ENCODE measurements around the gene DCC.

The DCC gene

DNA sequence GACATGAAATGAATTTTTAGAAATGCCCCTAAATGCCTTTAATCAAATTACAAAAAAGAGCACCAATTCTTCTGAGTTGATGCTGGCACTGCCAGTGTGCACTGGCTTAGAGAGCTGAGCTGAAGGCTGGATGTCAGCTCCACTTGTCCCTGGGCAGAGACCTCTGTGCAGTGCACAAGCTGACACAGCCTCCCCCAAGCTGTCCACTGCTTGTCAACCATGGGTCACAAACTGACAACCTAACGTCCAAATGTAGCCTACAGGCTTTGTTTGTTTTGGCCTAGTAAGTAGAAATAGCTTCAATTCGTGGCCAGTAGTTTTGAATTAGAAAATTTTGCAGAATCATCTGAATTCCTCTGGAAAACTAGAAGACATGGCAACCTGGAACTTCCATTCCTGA lies 605.6 kb downstream of the DCC start:
- DNase-seq, result no peak

DNA sequence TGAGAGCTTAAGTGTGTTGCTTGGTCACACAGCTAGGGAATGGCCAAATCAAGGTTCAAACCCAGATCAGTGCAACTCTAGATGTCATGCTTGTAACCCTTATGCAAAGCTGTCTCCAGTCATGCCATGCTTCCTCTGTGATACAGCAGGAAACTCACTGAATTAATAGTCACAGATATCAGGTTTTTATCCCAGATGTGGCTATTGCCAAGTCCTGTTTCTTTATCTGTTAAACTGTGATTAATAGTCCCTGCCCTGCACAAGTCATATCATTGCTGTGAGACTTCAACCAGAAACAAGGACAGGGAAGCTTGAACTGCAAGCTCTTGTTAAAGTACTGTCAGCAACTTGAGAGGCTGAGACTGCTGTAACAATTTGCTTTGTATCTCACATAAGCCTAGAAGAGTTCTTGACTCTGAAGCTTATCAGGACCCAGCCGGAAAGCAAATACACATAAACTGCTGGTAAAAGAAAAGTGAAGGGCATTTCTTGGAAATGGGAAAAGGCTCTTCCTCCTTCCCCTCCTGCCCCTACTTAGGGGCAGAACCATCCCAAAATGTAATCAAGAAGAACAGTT lies 609.0 kb downstream of the DCC start:
- no peak for DNase-seq

DNA sequence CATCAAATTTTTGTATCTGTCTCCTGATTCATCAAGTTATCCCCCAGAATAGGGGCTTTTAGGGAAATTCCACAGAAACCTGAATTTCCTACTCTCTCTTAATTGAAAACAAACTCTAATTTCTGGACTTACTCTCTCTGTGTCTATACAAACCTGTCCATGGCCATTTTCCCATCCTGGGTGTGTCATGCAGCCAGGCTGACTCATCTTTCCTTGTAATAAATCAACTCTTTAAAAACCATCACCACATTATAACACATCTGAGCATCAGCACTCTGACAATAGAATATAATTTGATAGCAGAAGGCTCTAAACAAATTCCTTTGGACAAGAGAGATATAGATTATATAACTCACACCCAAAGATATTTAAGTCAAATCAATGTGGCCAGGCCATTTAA lies 610.2 kb downstream of the DCC start:
- no peak for DNase-seq

DNA sequence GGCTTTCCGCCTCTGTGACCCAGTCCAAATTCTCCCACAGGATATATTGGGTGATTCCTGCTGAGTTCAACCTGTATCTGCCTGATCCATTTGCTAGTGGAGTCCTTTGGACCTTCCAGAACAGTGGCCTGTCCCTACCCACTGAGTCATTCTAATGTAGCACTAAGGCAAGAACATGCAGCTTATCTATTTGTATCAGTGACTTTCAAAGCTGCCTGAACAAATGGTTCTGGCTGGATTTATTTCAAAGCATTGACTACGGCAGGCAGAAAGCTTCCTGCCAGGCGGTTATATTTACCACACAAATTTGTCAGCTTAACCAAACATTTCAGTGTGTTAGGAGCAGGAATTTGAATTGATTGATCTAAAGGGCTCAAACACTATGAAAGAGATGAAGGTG lies 613.4 kb downstream of the DCC start:
- no peak for DNase-seq

DNA sequence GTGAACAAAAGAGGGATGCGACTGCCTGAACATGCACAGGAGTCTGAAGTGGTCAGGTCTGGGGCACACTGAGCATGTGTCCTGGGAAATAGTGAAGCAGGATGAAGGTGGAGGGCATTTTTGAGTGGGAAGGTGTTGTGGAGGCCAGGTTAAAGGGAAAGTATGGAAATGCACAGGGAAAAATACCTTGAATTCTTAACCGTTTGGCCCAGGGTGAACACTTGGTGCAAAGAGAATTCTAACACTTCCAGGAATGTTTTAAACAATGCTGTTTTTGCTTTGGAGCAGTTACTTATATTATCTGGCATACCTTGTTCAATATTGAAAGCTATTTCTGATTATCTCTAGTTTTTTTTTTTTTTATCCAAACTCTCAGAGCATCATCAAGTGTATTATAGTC lies 623.5 kb downstream of the DCC start:
- no peak for DNase-seq

DNA sequence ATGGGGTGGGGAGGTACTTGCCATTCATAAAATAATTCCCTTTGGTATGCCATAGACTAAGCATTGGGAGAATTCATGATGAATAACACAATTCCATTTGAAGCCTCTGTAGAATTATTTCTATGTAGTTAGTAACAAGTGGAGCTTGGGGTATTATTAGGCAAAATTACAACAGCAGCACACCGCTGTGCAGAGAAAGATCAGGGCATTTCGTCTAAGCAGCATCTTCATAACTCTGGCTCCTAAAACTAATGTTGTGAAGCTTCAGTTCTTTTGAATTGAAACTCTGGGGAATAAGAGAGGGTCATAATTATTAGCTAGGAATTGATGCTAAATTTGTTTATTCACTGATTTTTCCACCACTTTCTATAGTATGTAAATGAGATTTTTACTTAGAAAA lies 630.7 kb downstream of the DCC start:
- no peak for DNase-seq

DNA sequence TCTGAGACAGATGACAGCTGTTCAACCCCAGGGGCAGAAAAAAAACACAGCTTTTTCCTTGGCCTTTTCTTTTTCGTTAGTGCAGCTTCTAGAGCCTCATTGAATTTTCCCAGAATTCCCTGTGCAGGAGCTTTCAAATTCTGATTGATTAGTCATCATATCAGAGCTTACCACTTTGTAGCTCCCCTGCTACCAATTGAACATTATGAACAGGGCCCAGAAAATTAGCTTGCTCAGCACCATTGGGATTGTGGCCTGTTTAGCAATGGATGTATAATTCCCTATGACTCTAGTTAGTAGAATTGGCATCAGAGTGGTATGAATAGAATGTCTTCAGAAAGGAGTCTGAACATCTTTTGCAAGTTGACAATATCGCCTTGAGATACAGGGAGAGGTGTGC lies 631.1 kb downstream of the DCC start:
- DNase-seq, result no peak

DNA sequence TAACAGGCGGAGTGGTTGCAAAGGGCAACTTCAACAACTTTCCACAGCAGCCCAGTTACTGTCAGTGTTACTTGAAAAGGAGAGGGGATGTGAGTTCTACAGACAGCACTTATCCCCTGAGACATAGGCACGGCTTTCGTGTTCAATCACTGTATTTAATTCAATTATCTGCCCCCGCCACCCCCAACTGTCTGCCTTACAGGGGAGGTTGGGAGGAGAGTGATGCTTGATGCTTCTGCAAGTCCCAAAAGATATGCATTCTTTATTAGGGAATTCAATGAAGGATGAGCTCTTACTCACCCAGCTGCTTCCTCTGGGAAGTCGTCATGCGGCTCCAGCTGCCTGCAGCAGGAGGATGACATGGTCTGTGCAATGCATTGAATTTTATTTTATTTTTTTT lies 639.9 kb downstream of the DCC start:
- no peak for DNase-seq

DNA sequence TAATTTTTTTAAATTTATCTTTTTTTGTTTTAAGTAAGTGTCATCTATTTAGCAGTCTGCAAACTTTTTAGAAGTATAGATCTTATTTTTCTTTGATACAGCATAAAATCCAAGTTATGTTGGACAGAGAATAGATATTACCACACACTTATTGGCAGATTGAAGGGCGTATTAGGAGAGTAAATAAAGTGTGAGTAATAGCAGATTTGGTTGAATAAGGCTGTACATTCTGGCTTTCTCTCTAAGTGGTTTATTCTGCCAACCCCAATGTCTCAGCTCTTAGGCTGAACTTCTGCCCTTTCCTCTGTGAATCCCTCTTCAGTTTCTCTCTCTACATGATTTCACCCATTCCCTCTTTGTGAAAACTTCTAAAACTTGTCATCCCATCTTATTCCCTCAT lies 651.2 kb downstream of the DCC start:
- DNase-seq, result no peak

DNA sequence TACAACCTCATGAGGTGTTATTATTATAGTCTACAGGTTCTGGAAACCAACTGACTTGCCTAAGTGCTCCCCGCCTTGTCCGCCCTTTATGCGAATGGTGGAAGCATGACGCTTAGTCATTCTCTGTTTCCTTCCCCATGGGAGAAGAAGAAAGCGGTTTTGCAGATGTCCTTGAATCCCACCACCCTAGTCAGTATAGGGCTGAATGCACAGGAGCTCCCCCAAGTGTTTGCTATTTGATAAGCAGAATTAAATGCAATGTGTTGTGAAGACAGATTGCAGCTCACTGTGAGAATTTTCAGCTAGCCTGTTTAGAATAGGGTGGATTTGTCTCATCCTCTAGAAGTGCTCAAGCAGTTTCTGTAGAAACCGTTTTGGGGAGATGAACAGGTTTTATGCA lies 652.0 kb downstream of the DCC start:
- DNase-seq, result no peak

DNA sequence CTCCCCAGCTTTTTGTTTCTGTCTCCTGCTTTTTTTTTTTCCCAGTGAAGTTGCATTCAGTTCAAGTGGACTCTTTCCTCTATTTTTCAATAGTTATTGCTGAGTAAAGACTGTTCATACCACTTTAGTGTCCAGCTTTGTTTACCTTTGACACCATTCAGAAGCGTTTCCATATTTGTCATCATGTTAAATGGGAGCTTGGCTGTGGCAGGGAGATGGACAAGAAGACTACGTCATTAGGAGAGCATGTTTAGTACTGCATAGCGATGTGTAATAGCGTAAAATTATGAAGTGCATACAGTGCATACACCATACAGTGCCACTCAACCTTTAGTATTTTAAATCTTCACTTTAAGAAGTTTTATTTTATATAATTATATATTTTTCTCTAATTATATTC lies 655.9 kb downstream of the DCC start:
- peak; percentile 83 for DNase-seq

DNA sequence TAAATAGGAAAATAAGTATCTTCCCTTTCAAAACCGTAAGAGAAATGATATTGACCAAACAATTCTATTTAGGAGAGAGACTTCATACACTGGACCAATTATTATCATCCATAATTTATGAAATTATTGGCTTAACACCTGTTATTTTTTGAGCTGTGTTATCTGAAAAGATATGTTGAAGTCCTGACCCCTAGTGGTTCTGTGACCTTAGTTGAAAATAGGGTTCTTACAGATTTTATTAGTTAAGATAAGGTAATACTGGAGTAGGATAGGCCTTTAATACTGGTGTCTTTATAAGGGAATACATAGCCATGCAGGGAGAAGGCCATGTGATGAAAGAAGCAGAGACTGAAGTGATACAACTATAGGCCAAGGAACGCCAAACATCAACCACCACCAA lies 659.6 kb downstream of the DCC start:
- DNase-seq, result no peak

DNA sequence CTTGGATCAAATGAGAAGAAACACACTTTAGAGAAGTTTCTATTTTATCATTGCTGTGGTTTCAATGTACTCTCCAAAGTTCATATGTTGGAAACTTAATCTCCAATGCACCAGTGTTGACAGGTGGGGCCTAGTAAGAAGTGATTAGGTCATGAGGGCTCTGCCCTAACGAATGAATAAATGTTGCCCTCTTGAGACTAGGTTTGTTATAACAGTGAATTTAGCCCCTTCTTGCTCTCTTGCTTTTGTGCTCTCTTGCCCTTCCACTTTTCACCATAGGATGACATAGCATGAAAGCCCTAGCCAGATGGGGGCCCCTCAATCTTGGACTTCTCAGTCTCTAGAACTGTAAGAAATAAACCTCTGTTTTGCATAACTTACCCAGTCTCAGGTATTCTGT lies 664.8 kb downstream of the DCC start:
- DNase-seq, result no peak

DNA sequence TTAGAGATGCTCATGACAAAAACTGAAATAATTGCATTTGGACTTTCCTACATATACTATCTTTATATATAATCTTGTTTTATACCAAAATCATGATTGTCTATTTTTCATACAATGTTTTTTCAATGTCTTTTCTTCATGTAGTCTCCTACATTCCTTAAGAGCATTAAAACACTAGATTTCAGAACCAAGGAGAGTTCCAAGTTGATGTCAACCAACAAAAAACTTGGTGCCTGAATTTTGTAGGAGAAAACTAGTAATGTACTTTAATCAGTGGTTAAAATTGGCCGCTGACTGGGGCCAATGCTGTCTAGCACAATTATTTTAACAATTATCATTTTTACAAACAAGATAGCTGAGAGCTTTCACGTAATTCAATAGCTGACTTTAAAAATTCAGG lies 678.8 kb downstream of the DCC start:
- DNase-seq, result no peak

DNA sequence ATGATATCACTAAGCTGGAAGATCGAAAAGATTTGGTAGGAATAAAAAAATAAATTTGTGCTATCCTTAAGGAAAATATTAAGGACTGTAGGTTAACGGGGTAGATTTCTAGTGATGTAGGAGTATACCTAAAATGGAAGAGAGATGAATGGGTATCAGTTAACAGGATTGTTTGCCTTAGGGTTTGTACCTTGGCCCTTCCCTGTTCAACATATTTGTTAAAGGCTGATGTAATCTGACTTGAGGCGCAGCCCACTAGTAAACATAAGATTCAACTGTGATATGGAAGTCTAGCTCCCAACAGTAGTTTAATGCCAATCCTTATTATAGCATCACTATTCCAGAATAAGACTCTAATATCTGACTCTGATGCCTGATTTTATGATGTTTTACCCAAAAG lies 685.2 kb downstream of the DCC start:
- no peak for DNase-seq

DNA sequence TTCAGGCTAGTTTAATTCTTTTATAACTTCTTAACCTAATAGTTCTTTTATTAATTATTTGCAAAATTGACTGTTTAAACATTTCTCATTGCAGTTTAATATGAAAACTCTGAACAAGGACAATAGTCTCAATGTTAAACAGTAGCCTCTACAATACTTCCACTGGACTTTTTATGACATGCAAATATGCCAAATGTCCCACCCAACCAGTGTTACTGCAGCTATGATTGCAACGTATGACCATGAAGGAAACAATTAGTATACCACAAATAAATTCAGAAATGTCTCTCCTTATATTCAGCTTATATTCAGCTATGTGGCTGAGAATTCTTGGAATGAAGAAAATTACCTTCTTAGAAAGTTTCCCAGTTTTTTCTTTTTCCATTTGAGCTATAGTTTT lies 688.6 kb downstream of the DCC start:
- DNase-seq, result no peak

DNA sequence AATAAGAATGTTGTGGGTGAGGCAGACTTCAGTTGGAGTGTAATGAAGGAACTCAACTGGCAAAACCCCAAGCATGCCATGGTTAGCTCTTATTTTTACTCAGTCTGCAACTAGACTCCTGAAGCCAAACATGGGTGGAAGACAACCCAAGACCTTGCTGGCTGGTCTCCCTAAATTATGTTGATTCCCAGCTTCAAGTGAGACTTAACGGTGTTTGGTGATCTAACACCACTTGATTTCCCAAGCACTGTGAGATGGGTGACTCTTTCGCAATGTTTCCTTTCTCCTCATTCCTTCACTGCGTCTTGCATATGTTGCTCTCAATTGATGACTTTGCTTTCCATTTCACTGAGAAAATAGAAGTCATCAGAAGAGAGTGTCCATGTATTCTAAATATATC lies 693.1 kb downstream of the DCC start:
- DNase-seq, result no peak

DNA sequence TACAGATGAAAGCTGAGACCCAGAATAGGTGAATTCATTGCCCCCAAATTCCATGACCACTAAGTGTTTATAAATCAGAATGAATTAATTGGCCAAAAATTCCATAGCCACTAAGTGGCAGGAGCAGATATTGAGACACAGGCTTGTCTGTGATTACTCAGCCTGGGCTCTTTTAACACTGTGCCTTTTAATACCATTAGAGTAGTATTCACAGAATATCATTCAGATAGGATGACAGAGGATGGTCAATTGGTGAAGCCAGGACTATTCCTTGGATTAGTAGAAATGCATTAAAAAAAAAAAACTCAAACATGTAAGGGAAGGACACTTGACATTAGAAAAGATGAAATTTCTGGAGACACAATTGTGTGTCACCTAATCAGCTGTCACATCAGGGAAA lies 698.6 kb downstream of the DCC start:
- no peak for DNase-seq

DNA sequence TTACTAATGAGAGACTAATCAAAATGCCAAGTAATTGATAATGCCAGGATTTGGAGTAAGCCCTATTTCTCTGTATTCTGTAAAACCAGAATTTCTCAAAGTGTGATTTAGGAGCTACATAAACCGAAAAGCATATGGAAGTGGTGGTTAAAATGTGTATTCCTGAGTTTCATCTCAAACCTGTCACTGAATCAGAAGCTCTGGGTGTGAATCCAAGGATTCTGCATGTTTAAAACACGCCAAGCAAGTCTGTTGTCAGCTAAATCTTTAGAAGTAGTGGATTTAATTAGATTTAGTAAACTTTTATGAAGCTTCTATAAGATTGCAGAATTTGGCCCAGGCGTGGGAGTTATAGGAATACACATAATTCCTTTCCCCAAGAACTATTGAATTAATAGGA lies 700.3 kb downstream of the DCC start:
- DNase-seq, result no peak

DNA sequence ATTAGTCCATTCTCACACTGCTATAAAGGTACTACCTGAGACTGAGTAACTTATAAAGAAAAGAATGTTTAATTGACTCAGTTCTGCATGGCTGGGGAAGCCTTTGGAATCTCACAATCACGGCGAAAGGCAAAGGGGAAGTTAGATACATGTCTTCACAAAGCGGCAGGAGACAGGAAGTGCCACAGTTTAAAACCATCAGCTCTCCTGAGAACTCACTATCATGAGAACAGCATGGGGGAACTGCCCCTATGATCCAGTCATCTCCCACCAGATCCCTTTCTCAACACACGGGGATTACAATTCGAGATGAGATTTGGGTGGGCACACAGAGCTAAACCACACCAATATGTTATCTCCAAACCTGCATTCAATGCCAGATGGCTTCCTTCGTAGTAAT lies 716.1 kb downstream of the DCC start:
- no peak for DNase-seq

DNA sequence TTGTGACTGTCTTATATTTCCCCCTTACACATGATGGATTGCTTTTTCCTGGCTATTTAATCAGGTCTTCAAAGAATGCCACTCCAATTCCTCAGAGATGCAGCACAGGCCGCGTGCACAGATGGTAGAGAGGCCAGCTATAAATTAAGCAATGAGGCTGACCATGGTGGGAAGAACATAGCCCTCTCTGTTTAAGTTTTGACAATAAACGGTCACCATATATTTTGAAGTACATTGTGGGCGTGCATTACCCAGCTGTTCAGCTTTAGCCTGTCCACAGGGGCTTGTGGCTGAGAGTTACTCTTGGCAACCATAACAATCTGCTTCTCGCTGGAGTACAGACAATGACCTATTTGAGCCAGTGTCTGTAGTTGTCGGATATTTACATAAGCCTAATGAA lies 730.8 kb downstream of the DCC start:
- no peak for DNase-seq

DNA sequence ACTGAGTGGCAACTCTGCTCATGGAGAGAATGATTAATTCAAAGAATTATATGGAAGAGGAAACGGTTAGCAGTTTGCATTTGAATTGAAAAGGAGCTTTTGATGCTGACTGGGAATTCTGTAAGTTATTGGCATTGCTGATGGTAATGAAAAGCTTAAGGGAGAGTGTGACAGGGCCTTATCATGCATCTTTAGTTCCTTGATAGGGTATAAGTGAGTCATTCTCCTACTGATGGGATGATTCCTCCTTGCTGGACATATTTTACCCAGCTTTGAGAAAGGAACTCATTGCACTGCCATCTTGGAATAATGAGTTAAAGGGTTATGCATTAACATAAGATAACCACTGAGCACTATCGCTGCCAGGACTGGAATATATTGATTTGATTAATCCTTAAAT lies 740.7 kb downstream of the DCC start:
- DNase-seq, result no peak

DNA sequence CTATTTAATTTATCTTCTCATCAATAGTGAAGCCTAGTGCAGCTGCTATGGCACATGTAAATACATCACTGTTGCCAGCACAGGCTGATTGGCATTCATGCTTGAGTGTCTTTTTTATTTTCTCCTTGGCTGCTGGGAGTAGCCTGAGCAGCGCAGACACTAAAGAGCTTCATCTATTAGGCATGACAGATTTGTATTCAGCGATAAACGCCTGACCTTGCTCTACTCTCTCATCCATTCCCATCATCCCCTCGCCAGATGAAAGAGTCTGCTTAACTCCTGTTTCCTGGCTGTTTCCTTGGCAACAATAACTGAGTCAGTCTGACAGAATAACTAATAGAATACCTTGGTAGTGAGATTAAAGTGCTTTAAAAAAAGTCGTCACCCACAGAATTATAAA lies 753.6 kb downstream of the DCC start:
- DNase-seq, result no peak

DNA sequence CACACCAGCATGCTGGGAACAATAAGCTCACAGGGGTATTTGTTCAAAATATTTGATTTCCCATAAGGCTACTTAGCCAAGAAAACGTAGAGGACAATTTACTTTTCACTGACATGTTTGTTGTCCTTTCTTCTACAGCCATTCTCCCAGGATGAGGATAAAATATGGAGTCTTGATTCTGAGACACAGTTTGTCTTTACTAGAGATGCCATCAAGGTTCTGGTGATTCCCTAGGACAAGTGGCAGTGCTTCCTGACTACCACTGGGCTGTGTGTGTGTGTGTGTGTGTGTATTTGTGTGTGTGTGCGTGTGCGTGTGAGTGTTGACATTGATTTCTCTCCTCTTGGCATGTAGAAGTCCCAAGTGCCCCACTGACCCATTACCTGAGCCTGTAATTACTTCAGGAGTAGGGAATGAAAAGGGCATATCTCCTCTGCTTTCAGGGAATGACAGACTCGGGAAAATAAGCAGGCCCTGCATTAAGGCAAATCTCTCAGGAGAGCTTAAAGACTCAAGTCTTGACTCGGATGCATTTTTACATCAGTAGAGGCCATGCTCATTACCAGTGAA lies 761.6 kb downstream of the DCC start:
- DNase-seq, result no peak

DNA sequence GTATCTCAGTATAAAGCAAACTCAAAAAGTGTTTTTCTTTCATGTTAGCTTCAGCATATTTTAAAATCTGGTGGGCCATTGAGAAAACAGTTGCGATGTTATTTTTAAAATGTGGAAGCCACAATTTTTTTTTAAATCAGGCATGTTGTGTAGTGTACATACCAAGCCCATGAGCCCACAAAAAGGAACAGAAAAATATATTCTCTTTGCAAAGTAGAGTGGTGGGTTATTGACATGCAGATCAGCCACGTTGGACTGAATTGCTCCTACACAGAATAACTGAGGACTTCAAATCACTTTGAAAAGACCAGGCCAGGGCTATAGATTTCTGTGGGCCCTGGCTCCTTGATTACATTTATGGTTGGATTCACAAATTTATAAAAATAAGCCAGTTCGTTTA lies 774.4 kb downstream of the DCC start:
- DNase-seq, result no peak
